Measurements from ENCODE around the gene PACRG. TPM values are rescaled to one million over a fixed set of nuclear protein-coding genes. Genes with fewer than 3 reads are reported as not detected.

The PACRG gene
- total RNA-seq, 4 donors from 2014 or later, result 1.5 to 10.4 (median 2.1) TPM

DNA sequence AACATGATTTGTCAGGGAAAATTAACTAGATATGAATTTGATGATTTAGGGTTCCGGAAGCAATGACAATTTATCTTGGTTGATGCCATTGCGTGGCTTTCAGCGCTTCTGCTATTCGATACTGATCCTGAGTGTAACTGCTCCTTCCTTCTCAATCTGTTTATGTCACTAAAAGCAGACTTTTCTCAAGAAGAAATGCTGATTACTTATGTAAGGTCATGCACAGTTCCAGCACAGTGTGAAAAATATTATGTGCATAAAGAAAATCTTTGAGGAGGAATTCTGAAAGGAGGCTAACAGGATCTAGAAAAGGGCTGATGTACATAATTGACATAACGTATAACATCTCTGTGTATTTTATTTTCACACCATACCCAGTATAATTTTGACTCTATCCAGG is 336.6 kb downstream of the PACRG start:
- TF ChIP-seq POLR2A (IDR thresholded peaks at IDR 0.05) (no peak), EP300 (IDR thresholded peaks at IDR 0.05) (no peak)
- TF ChIP-seq, protein P1, sequence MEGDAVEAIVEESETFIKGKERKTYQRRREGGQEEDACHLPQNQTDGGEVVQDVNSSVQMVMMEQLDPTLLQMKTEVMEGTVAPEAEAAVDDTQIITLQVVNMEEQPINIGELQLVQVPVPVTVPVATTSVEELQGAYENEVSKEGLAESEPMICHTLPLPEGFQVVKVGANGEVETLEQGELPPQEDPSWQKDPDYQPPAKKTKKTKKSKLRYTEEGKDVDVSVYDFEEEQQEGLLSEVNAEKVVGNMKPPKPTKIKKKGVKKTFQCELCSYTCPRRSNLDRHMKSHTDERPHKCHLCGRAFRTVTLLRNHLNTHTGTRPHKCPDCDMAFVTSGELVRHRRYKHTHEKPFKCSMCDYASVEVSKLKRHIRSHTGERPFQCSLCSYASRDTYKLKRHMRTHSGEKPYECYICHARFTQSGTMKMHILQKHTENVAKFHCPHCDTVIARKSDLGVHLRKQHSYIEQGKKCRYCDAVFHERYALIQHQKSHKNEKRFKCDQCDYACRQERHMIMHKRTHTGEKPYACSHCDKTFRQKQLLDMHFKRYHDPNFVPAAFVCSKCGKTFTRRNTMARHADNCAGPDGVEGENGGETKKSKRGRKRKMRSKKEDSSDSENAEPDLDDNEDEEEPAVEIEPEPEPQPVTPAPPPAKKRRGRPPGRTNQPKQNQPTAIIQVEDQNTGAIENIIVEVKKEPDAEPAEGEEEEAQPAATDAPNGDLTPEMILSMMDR (IDR thresholded peaks at IDR 0.05), result no peak
- Histone ChIP-seq H3K4me3 (no peak overlapping the region), H3K27me3 (no peaks in the 10 kb centered on the region), H3K36me3 (no peaks in the 10 kb centered on the region), H3K4me1 (no peaks in the 10 kb centered on the region), H3K27ac (no peak overlapping the region), H3K9me3 (no peaks in the 10 kb centered on the region)
- DNase-seq (ENCODE audit: low spot score in 2 of 2), result no peak
- WGBS, 2 donors, result 89 to 91% methylated on average over 5 of the region's 5 CpGs

DNA sequence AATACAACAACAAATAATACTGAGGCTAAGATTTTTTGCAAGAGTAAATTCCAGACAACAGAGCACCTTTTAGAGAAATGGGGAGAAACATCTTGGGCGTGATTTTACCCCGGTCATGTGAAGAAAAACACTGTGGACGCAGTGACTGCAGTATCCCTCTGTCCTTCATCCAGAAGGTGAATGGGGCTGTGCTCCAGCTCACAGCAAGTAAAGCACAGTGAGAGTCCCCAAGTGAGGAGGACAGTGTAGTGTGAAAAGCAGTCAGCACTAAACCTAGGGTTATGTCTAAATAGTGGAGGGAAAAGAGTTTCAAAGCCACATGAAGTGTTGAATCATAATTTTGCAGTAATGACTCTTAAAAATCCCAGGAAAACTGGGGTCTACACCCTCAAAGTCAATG is 338.4 kb downstream of the PACRG start:
- H3K4me3 ChIP-seq, result no peak overlapping the region
- H3K4me1 ChIP-seq, result no peaks in the 10 kb centered on the region
- no peaks in the 10 kb centered on the region for H3K36me3 ChIP-seq
- no peak for DNase-seq (ENCODE audit: low spot score in 2 of 2)
- TF ChIP-seq POLR2A (IDR thresholded peaks at IDR 0.05), result no peak
- H3K9me3 ChIP-seq, result no peaks in the 10 kb centered on the region
- no peak overlapping the region for H3K27ac ChIP-seq
- H3K27me3 ChIP-seq, result no peaks in the 10 kb centered on the region
- WGBS, 2 donors, result 86% methylated on average over 3 of the region's 3 CpGs

DNA sequence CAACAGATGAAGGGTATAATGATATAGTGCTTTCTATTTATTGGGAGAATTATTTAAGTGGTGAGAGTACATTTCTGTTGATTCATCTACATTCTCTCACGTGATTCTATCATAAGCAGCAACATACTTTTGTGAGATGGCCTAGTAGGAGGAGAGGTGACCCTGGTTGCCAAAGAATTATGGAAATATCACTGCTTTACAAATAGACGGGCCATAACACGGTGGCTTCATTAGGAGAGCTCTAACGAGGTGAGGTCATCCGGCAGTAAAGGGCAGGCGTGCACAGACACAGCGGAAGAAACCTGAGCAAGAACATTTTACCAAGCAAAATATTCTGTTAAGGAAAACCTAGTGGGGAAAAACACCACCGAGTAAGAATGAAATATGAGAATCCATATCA is 349.4 kb downstream of the PACRG start:
- H3K9me3 ChIP-seq, result no peaks in the 10 kb centered on the region
- WGBS, 2 donors, result 77 to 82% methylated on average over 8 of the region's 8 CpGs
- no peaks in the 10 kb centered on the region for H3K4me1 ChIP-seq
- no peak for TF ChIP-seq EP300 (IDR thresholded peaks at IDR 0.05)
- H3K27me3 ChIP-seq, result no peaks in the 10 kb centered on the region
- no peak overlapping the region for H3K27ac ChIP-seq
- H3K36me3 ChIP-seq, result no peaks in the 10 kb centered on the region
- DNase-seq (ENCODE audit: low spot score in 2 of 2), result no peak
- H3K4me3 ChIP-seq, result no peak overlapping the region

DNA sequence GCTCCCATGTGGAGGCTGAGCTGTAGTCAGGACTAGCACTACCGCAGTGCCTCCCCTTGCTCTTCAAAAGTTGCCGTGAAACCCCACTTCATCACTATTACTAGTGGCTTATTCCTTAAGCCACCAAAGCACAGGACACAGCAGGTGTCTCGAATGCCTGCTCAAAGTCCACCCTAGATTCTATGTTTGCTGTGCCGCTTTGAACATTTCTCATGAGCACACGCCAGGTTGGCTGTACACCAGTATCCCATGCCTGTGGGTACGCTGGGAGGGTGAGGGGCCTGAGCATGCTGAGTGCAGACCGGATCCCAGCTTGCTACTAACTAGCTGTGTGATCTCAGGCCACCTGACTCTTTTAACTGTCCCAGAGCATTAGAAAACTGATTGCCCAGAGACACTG is 350.9 kb downstream of the PACRG start:
- no peaks in the 10 kb centered on the region for H3K4me1 ChIP-seq
- 95 to 96% methylated on average over 7 of the region's 7 CpGs for WGBS, 2 donors
- no peaks in the 10 kb centered on the region for H3K27me3 ChIP-seq
- H3K9me3 ChIP-seq, result no peaks in the 10 kb centered on the region
- H3K36me3 ChIP-seq, result no peaks in the 10 kb centered on the region
- H3K27ac ChIP-seq, result no peak overlapping the region
- no peak overlapping the region for H3K4me3 ChIP-seq
- TF ChIP-seq, protein P1 (IDR thresholded peaks at IDR 0.05), result no peak
- TF ChIP-seq EP300 (IDR thresholded peaks at IDR 0.05) (no peak), POLR2A (IDR thresholded peaks at IDR 0.05) (no peak)
- DNase-seq (ENCODE audit: low spot score in 2 of 2), result no peak

DNA sequence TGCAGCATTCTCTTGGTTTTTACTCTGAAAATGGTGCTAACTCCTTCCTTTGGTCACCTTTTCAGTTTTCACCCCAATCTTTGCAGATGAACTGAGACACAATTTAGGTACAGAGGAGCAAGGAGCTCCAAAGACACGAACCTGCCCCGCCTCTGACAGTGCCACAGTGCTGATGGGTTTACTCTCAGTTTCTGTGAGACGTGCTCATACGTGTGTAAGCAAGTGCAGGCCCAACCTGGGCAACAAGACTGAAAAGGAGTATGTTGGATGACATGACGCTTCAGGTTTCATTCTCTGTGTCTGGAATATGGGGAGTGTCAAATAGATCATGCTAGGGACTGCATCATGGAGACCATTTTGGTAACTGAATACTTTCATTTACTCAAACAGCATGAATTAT is 352.5 kb downstream of the PACRG start:
- Histone ChIP-seq H3K4me1 (no peaks in the 10 kb centered on the region), H3K27ac (no peak overlapping the region), H3K36me3 (no peaks in the 10 kb centered on the region), H3K27me3 (no peaks in the 10 kb centered on the region), H3K4me3 (no peak overlapping the region), H3K9me3 (no peaks in the 10 kb centered on the region)
- DNase-seq (ENCODE audit: low spot score in 2 of 2), result no peak
- TF ChIP-seq EP300 (IDR thresholded peaks at IDR 0.05) (no peak), POLR2A (IDR thresholded peaks at IDR 0.05) (no peak)
- TF ChIP-seq, protein P1 (IDR thresholded peaks at IDR 0.05), result no peak
- 97 to 98% methylated on average over 5 of the region's 5 CpGs for WGBS, 2 donors

DNA sequence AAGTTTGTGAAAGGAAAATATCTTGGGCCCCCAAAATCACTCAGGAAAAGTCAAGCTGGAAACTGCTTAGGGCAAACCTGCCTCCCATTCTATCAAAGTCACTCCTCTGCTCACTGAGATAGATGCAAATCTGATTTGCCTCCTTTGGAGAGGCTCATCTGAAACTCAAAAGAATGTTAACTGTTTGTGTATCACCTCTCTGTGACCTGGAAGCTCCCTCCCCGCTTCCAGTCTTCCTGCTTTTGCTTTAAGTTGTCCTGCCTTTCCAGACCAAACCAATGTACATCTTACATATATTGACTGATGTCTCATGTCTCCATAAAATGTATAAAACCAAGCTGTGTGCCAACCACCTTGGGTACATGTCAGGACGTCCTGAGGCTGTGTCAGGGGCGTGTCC is 355.4 kb downstream of the PACRG start:
- TF ChIP-seq POLR2A (IDR thresholded peaks at IDR 0.05) (no peak), EP300 (IDR thresholded peaks at IDR 0.05) (no peak)
- TF ChIP-seq, protein P1 (IDR thresholded peaks at IDR 0.05), result no peak
- Histone ChIP-seq H3K4me1 (no peaks in the 10 kb centered on the region), H3K9me3 (no peaks in the 10 kb centered on the region), H3K36me3 (no peaks in the 10 kb centered on the region), H3K27ac (no peak overlapping the region), H3K27me3 (no peaks in the 10 kb centered on the region), H3K4me3 (no peak overlapping the region)
- 72 to 75% methylated on average over 3 of the region's 3 CpGs for WGBS, 2 donors
- no peak for DNase-seq (ENCODE audit: low spot score in 2 of 2)
